ENCODE measurements around the gene TXNRD1. TPM values are rescaled to one million over a fixed set of nuclear protein-coding genes. Genes with fewer than 3 reads are reported as not detected.

Gene TXNRD1
- polyA plus RNA-seq (2013), result 149 TPM in 2 replicates

- peak; percentile 86 to 94 for DNase-seq
- H2AK5ac ChIP-seq (ENCODE audit: low read length), result no peak within 1 kb of the TSS
- H3K27ac ChIP-seq (ENCODE audit: low read depth, low read length), result no peak within 1 kb of the TSS
- peak within 1 kb of the TSS; percentile 99 for H4K8ac ChIP-seq (ENCODE audit: low read depth, low read length)
- H3K4ac ChIP-seq (ENCODE audit: low read depth, low read length), result peak within 1 kb of the TSS; percentile 21
- H4K12ac ChIP-seq (ENCODE audit: low read depth, low read length), result peak within 1 kb of the TSS; percentile 21
- peak within 1 kb of the TSS; percentile 81 for H3K9ac ChIP-seq (ENCODE audit: low read length)
- peak within 1 kb of the TSS; percentile 99 for H2AFZ ChIP-seq (ENCODE audit: insufficient read depth, low read length, poor library complexity)
- H3K36me3 ChIP-seq (ENCODE audit: control insufficient read depth in 1 of 2, insufficient read depth in 2 of 2, low read length in 2 of 2), result no peaks in the 10 kb centered on the region
- peaks cover 6% of the 10 kb centered on the region for H3K27me3 ChIP-seq (ENCODE audit: insufficient read depth, low read length)
- peak within 1 kb of the TSS; percentile 39 for H3K18ac ChIP-seq (ENCODE audit: low read length)
- peak within 1 kb of the TSS; percentile 9 for H2BK12ac ChIP-seq (ENCODE audit: low read length)
- no peak within 1 kb of the TSS for H3K23ac ChIP-seq (ENCODE audit: low read length)
- peaks cover 6% of the 10 kb centered on the region for H3K79me2 ChIP-seq (ENCODE audit: control insufficient read depth, insufficient read depth, low read length, poor library complexity)
- no peaks in the 10 kb centered on the region for H3K9me3 ChIP-seq (ENCODE audit: insufficient read depth, low read depth, low read length)
- H3K4me2 ChIP-seq (ENCODE audit: low read length), result peak within 1 kb of the TSS; percentile 100
- H3K79me1 ChIP-seq (ENCODE audit: low read length), result peaks cover 5% of the 10 kb centered on the region
- peak within 1 kb of the TSS; percentile 53 for H4K91ac ChIP-seq (ENCODE audit: low read depth, low read length)
- WGBS (ENCODE audit: extremely low coverage, insufficient coverage, insufficient read length), result no CpG with 5 or more reads among the region's 71 CpGs
- peak within 1 kb of the TSS; percentile 96 for H2BK120ac ChIP-seq (ENCODE audit: insufficient read depth, low read length, poor library complexity)
- H3K4me3 ChIP-seq (ENCODE audit: low read depth, low read length), result peak within 1 kb of the TSS; percentile 75
- H3K14ac ChIP-seq (ENCODE audit: low read length), result peak within 1 kb of the TSS; percentile 95
- peak within 1 kb of the TSS; percentile 50 for H2BK5ac ChIP-seq (ENCODE audit: low read depth, low read length, poor library complexity)
- H3K4me1 ChIP-seq (ENCODE audit: control insufficient read depth in 1 of 2, insufficient read depth in 2 of 2, low read length in 2 of 2), result peaks cover 3 to 7% of the 10 kb centered on the region in 2 experiments
Observed at GRCh38 chr12:104215638-104216297, at the start of gene TXNRD1. Gene TXNRD1 (plus strand): TSS chr12:104215779. CDS start chr12:104215803, 24 bp downstream.

DNA sequence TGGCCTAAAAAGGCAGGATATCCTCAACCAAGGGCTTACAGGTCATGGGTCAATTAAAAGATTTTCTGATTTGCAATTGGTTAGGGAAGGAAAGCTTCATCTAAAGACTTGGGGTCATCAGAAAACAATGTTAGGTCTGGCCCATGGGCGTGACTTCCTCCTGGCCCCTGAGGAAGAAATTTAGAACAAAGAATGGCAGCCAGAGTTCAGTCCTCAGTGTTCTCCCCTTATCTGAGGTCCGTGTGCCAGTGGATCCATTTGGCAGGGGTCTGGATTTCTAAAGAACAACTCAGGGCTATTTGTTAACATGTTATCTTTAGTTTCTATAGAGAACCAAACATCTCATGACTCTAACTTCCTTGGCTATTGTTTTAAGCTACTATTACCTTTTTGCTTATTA, 49.8 kb upstream of the TXNRD1 start:
- DNase-seq, result no peak
- H2AFZ ChIP-seq (ENCODE audit: insufficient read depth, low read length, poor library complexity), result no peak overlapping the region
- H4K8ac ChIP-seq (ENCODE audit: low read depth, low read length), result no peak overlapping the region
- H3K23ac ChIP-seq (ENCODE audit: low read length), result no peak overlapping the region
- H3K79me1 ChIP-seq (ENCODE audit: low read length), result no peaks in the 10 kb centered on the region
- no peaks in the 10 kb centered on the region for H3K79me2 ChIP-seq (ENCODE audit: control insufficient read depth, insufficient read depth, low read length, poor library complexity)
- no peak overlapping the region for H3K4me3 ChIP-seq (ENCODE audit: low read depth, low read length)
- no peak overlapping the region for H4K91ac ChIP-seq (ENCODE audit: low read depth, low read length)
- WGBS (ENCODE audit: extremely low coverage, insufficient coverage, insufficient read length), result no CpG with 5 or more reads among the region's 2 CpGs
- no peak overlapping the region for H3K18ac ChIP-seq (ENCODE audit: low read length)
- H2BK5ac ChIP-seq (ENCODE audit: low read depth, low read length, poor library complexity), result no peak overlapping the region
- no peak overlapping the region for H3K14ac ChIP-seq (ENCODE audit: low read length)
- no peak overlapping the region for H2AK5ac ChIP-seq (ENCODE audit: low read length)
- H3K4me2 ChIP-seq (ENCODE audit: low read length), result no peak overlapping the region
- H3K9ac ChIP-seq (ENCODE audit: low read length), result no peak overlapping the region
- H3K27ac ChIP-seq (ENCODE audit: low read depth, low read length), result no peak overlapping the region
- H3K9me3 ChIP-seq (ENCODE audit: insufficient read depth, low read depth, low read length), result peaks cover 2% of the 10 kb centered on the region
- H2BK12ac ChIP-seq (ENCODE audit: low read length), result no peak overlapping the region
- no peaks in the 10 kb centered on the region for H3K27me3 ChIP-seq (ENCODE audit: insufficient read depth, low read length)
- H3K4me1 ChIP-seq (ENCODE audit: control insufficient read depth in 1 of 2, insufficient read depth in 2 of 2, low read length in 2 of 2), result no peaks in the 10 kb centered on the region
- no peaks in the 10 kb centered on the region for H3K36me3 ChIP-seq (ENCODE audit: control insufficient read depth in 1 of 2, insufficient read depth in 2 of 2, low read length in 2 of 2)
- no peak overlapping the region for H2BK120ac ChIP-seq (ENCODE audit: insufficient read depth, low read length, poor library complexity)
- no peak overlapping the region for H3K4ac ChIP-seq (ENCODE audit: low read depth, low read length)
- H4K12ac ChIP-seq (ENCODE audit: low read depth, low read length), result no peak overlapping the region

DNA sequence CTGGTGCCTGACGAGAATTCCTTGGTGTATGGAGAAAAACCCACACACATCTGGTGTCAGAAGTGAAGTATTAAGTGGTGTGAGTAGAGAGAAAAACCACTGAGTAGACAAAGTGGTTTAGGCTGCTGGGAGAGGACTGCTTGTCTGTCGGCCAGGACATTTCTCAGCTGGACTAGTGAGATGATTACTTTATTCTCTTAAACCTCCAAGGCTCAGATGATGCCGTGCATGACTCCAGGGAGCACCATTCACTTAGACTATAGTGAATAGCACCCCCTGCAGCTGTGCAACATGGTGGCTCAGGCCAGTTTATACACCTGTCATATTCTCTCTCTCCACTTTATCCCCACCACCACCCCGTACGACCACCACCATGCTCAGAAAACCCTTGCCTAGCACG, 49.1 kb upstream of the TXNRD1 start:
- DNase-seq, result no peak
- H3K79me1 ChIP-seq (ENCODE audit: low read length), result no peaks in the 10 kb centered on the region
- WGBS (ENCODE audit: extremely low coverage, insufficient coverage, insufficient read length), result no CpG with 5 or more reads among the region's 6 CpGs
- no peak overlapping the region for H4K91ac ChIP-seq (ENCODE audit: low read depth, low read length)
- H2AFZ ChIP-seq (ENCODE audit: insufficient read depth, low read length, poor library complexity), result no peak overlapping the region
- no peaks in the 10 kb centered on the region for H3K79me2 ChIP-seq (ENCODE audit: control insufficient read depth, insufficient read depth, low read length, poor library complexity)
- H4K12ac ChIP-seq (ENCODE audit: low read depth, low read length), result no peak overlapping the region
- no peak overlapping the region for H2AK5ac ChIP-seq (ENCODE audit: low read length)
- no peak overlapping the region for H2BK5ac ChIP-seq (ENCODE audit: low read depth, low read length, poor library complexity)
- H3K14ac ChIP-seq (ENCODE audit: low read length), result no peak overlapping the region
- H3K27ac ChIP-seq (ENCODE audit: low read depth, low read length), result no peak overlapping the region
- no peaks in the 10 kb centered on the region for H3K36me3 ChIP-seq (ENCODE audit: control insufficient read depth in 1 of 2, insufficient read depth in 2 of 2, low read length in 2 of 2)
- H3K27me3 ChIP-seq (ENCODE audit: insufficient read depth, low read length), result no peaks in the 10 kb centered on the region
- H3K9me3 ChIP-seq (ENCODE audit: insufficient read depth, low read depth, low read length), result peaks cover 2% of the 10 kb centered on the region
- H3K4me2 ChIP-seq (ENCODE audit: low read length), result no peak overlapping the region
- no peak overlapping the region for H2BK120ac ChIP-seq (ENCODE audit: insufficient read depth, low read length, poor library complexity)
- H3K4ac ChIP-seq (ENCODE audit: low read depth, low read length), result no peak overlapping the region
- no peak overlapping the region for H3K23ac ChIP-seq (ENCODE audit: low read length)
- H3K4me1 ChIP-seq (ENCODE audit: control insufficient read depth in 1 of 2, insufficient read depth in 2 of 2, low read length in 2 of 2), result no peaks in the 10 kb centered on the region
- H3K18ac ChIP-seq (ENCODE audit: low read length), result no peak overlapping the region
- H3K4me3 ChIP-seq (ENCODE audit: low read depth, low read length), result no peak overlapping the region
- no peak overlapping the region for H2BK12ac ChIP-seq (ENCODE audit: low read length)
- H4K8ac ChIP-seq (ENCODE audit: low read depth, low read length), result no peak overlapping the region
- no peak overlapping the region for H3K9ac ChIP-seq (ENCODE audit: low read length)

DNA sequence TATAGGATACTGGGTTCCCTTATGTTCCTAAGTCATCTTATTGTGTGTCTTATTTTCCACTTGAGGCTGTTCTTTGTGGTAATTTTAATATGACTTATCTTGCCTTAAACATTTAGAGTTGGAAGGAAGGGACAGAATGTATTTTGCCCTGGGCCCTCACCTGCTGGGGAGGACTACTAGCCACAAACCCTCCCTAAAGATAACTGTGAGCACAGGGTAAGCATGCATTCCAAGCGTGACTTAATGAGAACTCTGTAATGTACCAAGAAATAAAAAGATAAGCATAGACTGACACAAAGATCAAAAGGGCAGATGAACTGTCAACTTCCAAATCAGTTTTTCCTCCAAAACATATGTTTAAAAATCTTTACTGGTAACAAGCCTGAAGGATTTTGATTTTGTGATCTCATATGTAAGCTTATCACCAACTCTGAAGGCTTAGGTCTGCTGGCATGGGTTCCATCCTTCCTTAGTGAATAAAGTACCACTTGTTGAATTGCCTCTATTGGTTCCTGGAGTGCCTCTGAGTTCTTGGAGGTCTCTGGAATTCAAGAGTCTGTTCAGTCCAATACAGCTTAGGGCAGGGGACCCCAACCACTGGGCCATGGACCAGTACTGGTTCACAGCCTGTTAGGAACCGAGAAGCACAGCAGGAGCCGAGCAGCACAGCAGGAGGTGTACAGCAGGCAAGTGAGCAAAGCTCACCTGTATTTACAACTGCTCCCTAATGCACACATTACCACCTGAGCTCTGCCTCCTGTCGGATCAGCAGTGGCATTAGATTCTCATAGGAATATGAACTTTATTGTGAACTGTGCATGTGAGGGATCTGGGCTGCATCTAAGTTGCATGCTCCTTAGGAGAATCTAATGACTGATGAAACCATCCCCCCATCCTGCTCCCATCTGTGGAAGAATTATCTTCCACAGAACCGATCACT, 47.8 kb upstream of the TXNRD1 start:
- Histone ChIP-seq H2AFZ (ENCODE audit: insufficient read depth, low read length, poor library complexity) (no peak overlapping the region), H4K12ac (ENCODE audit: low read depth, low read length) (no peak overlapping the region), H4K8ac (ENCODE audit: low read depth, low read length) (no peak overlapping the region), H3K79me1 (ENCODE audit: low read length) (no peaks in the 10 kb centered on the region), H2AK5ac (ENCODE audit: low read length) (no peak overlapping the region), H3K4me1 (ENCODE audit: control insufficient read depth in 1 of 2, insufficient read depth in 2 of 2, low read length in 2 of 2) (no peaks in the 10 kb centered on the region), H3K9me3 (ENCODE audit: insufficient read depth, low read depth, low read length) (peaks cover 2% of the 10 kb centered on the region), H3K4me2 (ENCODE audit: low read length) (no peak overlapping the region), H2BK12ac (ENCODE audit: low read length) (no peak overlapping the region), H3K4ac (ENCODE audit: low read depth, low read length) (no peak overlapping the region), H3K23ac (ENCODE audit: low read length) (no peak overlapping the region), H3K79me2 (ENCODE audit: control insufficient read depth, insufficient read depth, low read length, poor library complexity) (no peaks in the 10 kb centered on the region), H3K4me3 (ENCODE audit: low read depth, low read length) (no peak overlapping the region), H3K27ac (ENCODE audit: low read depth, low read length) (no peak overlapping the region), H2BK5ac (ENCODE audit: low read depth, low read length, poor library complexity) (no peak overlapping the region), H4K91ac (ENCODE audit: low read depth, low read length) (no peak overlapping the region), H3K9ac (ENCODE audit: low read length) (no peak overlapping the region), H3K14ac (ENCODE audit: low read length) (no peak overlapping the region), H3K36me3 (ENCODE audit: control insufficient read depth in 1 of 2, insufficient read depth in 2 of 2, low read length in 2 of 2) (no peaks in the 10 kb centered on the region), H3K18ac (ENCODE audit: low read length) (no peak overlapping the region), H2BK120ac (ENCODE audit: insufficient read depth, low read length, poor library complexity) (no peak overlapping the region), H3K27me3 (ENCODE audit: insufficient read depth, low read length) (no peaks in the 10 kb centered on the region)
- DNase-seq, result peak; percentile 47 to 84
- WGBS (ENCODE audit: extremely low coverage, insufficient coverage, insufficient read length), result no CpG with 5 or more reads among the region's 5 CpGs

All from trophoblast cell (in vitro differentiated cells and primary cell).